Measurements from ENCODE around the gene GUCA1A.
"Not testable (repeated sequence)": the region's sequence is repeated elsewhere in the genome, so short reads cannot be mapped to it uniquely, and the experiment has no call there.

The GUCA1A gene

DNA sequence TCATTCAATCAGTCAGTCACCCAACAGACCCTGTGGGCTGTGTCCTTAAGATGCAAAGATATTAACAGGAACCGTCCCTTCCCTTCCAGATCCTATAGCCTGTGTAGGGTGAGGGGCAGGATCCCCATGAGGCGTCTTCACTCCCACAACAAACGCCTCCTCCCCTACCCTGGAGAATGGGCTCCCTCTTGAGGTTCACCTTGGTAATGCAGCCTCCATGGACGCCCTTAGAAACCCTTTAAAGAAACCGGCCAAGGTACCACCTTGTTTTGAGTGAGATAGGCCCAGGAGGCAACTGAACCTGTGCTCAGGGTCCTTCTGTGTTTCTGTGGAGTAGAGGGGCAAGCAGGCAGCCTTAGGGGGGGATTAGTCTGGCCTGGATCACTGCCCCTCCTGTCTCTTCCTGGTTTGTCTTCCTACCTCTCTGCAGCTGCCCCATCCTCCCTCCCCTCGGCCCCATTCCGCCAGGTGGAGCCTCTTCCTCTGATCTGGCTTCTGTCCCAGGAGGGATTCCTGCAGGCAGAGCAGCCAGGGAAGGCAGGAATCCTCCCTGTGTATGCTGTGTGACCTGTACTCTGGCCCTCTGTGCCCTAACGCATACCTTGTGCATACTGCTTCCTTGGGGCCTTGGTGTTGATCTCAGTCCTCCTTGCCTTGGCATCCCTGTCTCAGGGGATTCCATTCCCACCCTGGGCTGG is 6.6 kb upstream of the GUCA1A start:
- Histone ChIP-seq H3K4me1 (ENCODE audit: control insufficient read depth, insufficient read depth, low read length) (no peaks in the 10 kb centered on the region), H3K9ac (ENCODE audit: low read length) (no peak overlapping the region), H3K27me3 (ENCODE audit: control insufficient read depth, insufficient read depth, low read length) (no peaks in the 10 kb centered on the region), H3K36me3 (ENCODE audit: control insufficient read depth, insufficient read depth, low read length) (no peaks in the 10 kb centered on the region), H3K27ac (ENCODE audit: low read depth, low read length) (no peak overlapping the region), H3K4me3 (ENCODE audit: low read length) (no peak overlapping the region)

DNA sequence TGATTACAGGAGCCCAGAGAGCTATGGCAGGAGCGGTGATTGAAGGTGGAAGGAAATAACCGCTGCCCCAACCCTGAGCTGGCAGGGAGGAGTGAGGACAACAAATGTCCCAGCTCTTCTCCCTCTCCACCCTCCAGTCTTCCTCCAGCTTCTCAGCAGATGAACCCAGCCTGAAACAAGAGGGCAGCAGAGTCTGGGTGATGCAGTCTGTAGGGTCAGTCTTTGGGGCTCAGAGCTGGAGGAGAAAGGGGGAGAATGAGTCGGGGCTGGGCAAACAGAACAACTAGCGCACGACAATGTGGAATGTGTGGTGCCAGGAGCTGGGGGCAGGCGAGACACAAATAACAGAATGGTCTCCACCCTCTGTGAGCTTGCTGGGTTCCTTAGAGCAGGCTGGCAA is 4.5 kb upstream of the GUCA1A start:
- Histone ChIP-seq H3K27me3 (ENCODE audit: control insufficient read depth, insufficient read depth, low read length) (no peaks in the 10 kb centered on the region), H3K27ac (ENCODE audit: low read depth, low read length) (no peak overlapping the region), H3K36me3 (ENCODE audit: control insufficient read depth, insufficient read depth, low read length) (no peaks in the 10 kb centered on the region), H3K9ac (ENCODE audit: low read length) (no peak overlapping the region), H3K4me3 (ENCODE audit: low read length) (no peak overlapping the region), H3K4me1 (ENCODE audit: control insufficient read depth, insufficient read depth, low read length) (no peaks in the 10 kb centered on the region)

DNA sequence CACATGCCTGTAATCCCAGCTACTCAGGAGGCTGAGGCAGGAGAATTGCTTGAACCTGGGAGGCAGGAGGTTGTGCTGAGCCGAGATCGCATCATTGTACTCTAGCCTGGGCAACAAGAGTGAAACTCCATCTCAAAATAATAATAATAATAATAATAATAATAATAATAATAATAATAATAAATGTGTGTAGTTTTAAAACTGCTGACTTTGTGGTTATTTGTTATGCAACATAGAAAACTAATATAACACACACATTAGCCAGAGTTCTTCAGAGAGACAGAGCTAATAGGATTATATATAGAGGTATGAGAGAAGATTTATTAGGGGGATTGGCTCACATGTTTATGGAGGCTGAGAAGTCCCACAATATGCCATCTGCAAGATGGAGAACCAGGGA is 3.4 kb upstream of the GUCA1A start:
- not testable (repeated sequence) for H3K27me3 ChIP-seq (ENCODE audit: control insufficient read depth, insufficient read depth, low read length)

DNA sequence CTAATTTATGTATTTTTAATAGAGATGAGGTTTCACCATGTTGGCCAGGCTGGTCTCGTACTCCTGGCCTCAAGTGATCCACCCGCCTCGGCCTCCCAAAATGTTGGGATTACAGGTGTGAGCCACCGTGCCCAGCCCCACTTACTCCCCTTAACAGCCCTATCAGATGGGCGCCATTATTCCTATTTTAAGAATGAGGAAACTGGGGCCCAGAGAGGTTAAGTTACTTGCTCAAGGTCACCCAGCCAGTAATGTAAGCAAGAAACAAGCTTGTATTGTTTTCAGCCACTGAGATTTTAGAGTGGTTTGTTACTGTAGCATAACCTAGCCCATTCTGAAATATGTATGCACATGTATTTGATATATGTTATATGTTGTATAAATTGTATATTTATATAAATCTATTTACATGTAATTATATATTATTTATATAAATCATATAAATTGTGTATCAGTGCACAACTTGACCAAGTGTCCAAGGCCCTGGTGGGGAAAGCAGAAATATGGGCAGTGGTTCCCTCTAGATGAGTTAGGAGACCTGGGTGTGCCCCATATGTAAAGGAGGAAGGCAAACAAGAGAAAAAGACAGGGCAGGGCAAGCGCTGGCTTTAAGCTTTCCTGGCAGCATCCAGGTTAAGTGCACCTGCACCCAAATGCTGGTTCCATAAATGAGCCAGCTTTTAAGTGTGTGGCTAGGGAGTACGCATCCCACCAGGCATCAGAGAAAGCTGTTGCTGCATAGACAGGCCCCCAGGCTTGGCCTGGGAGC is 1.2 kb upstream of the GUCA1A start:
- H3K36me3 ChIP-seq (ENCODE audit: control insufficient read depth, insufficient read depth, low read length), result no peaks in the 10 kb centered on the region
- H3K4me1 ChIP-seq (ENCODE audit: control insufficient read depth, insufficient read depth, low read length), result no peaks in the 10 kb centered on the region

More for the DNA sequence above, 3.4 kb upstream of the GUCA1A start:
- H3K27ac ChIP-seq (ENCODE audit: low read depth, low read length); H3K4me3 ChIP-seq (ENCODE audit: low read length); H3K36me3 ChIP-seq (ENCODE audit: control insufficient read depth, insufficient read depth, low read length); H3K9ac ChIP-seq (ENCODE audit: low read length); H3K4me1 ChIP-seq (ENCODE audit: control insufficient read depth, insufficient read depth, low read length): not testable (repeated sequence)

DNA sequence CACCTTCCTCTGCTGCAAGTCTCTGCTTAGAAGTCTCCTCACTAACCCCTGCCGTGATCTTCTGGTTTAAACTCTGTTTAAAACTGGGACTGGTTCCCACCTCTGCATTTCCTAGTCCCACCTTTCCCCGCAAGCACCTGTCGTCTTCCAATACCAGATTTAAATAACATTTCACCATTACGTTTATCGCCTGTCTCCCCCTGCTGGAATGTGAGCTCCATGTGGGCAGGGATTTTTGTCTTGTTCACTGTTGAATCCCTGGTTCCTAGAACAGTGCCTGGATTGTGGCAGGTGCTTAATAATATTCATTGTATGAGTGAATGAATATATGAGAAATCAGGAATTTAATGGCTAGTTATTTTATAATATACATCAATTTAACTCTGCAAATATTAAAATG is 2.7 kb downstream of the GUCA1A start:
- Histone ChIP-seq H3K4me1 (ENCODE audit: control insufficient read depth, insufficient read depth, low read length) (no peaks in the 10 kb centered on the region), H3K9ac (ENCODE audit: low read length) (no peak overlapping the region), H3K27ac (ENCODE audit: low read depth, low read length) (no peak overlapping the region), H3K27me3 (ENCODE audit: control insufficient read depth, insufficient read depth, low read length) (peaks cover 5% of the 10 kb centered on the region), H3K36me3 (ENCODE audit: control insufficient read depth, insufficient read depth, low read length) (no peaks in the 10 kb centered on the region), H3K4me3 (ENCODE audit: low read length) (no peak overlapping the region)

More for the DNA sequence above, 1.2 kb upstream of the GUCA1A start:
- no peak overlapping the region for H3K27ac ChIP-seq (ENCODE audit: low read depth, low read length)
- no peak overlapping the region for H3K4me3 ChIP-seq (ENCODE audit: low read length)
- no peaks in the 10 kb centered on the region for H3K27me3 ChIP-seq (ENCODE audit: control insufficient read depth, insufficient read depth, low read length)
- H3K9ac ChIP-seq (ENCODE audit: low read length), result no peak overlapping the region

DNA sequence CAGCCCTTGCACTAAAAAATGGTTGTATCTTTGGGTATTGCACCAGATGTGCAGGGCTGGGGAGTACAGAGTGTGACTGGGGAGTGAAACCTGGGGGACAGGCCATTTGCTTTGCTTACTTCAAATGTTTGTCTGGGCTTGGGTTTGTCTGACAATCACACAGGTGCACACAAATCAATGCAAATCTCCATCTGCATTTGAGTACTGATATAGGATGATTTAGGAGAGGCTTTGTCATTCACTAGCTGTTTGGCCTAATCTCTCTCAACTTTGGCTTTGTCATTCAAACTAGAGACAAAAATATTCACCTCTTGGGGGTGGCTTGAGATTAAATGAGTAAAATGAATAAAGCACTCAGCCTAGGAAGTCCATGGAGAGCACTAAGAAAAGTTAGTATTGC is 3.8 kb downstream of the GUCA1A start:
- Histone ChIP-seq H3K27me3 (ENCODE audit: control insufficient read depth, insufficient read depth, low read length) (peaks cover 5% of the 10 kb centered on the region), H3K4me1 (ENCODE audit: control insufficient read depth, insufficient read depth, low read length) (no peaks in the 10 kb centered on the region), H3K4me3 (ENCODE audit: low read length) (no peak overlapping the region), H3K27ac (ENCODE audit: low read depth, low read length) (no peak overlapping the region), H3K9ac (ENCODE audit: low read length) (no peak overlapping the region), H3K36me3 (ENCODE audit: control insufficient read depth, insufficient read depth, low read length) (no peaks in the 10 kb centered on the region)

DNA sequence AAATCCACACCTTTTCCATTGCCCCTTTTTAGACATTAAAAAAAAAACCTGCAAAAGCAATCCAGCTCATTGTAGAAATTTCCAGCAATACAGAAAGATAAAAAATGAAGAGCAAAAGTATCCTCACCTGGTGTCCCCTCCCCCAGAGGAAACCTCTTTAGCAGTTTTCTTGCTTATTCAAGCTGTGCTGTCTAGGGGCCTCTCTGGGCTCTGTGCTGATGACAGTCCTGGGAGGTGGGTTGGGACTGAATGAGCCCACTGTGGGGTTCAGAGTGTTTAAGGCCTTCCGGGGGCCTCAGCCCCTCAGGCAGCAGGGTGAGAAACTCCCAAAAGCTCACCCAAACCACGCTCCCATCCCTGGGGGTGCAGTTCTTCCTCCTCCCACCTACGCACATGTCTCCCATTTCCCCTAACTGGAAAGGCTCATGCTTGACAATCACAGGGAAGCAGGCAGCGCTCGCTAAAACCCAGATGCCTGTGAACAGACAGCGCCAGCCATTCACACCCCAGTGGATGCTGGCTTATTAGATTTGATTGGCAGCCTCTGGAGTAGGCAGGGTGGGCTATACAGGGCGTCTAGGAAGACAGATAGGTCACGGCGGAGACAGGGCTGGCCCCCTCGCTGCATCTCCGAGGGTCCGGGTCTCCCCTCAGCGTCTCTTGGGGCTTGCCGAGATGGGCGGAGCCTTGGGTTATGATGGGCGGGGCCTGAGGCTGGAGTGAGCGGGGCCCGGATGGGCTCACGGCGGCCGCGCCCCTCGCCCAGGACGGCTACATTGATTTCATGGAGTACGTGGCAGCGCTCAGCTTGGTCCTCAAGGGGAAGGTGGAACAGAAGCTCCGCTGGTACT is 4.6 kb downstream of the GUCA1A start:
- Histone ChIP-seq H3K4me3 (ENCODE audit: low read length) (no peak overlapping the region), H3K9ac (ENCODE audit: low read length) (no peak overlapping the region), H3K27me3 (ENCODE audit: control insufficient read depth, insufficient read depth, low read length) (peaks cover 5% of the 10 kb centered on the region), H3K4me1 (ENCODE audit: control insufficient read depth, insufficient read depth, low read length) (no peaks in the 10 kb centered on the region), H3K27ac (ENCODE audit: low read depth, low read length) (no peak overlapping the region), H3K36me3 (ENCODE audit: control insufficient read depth, insufficient read depth, low read length) (no peaks in the 10 kb centered on the region)

DNA sequence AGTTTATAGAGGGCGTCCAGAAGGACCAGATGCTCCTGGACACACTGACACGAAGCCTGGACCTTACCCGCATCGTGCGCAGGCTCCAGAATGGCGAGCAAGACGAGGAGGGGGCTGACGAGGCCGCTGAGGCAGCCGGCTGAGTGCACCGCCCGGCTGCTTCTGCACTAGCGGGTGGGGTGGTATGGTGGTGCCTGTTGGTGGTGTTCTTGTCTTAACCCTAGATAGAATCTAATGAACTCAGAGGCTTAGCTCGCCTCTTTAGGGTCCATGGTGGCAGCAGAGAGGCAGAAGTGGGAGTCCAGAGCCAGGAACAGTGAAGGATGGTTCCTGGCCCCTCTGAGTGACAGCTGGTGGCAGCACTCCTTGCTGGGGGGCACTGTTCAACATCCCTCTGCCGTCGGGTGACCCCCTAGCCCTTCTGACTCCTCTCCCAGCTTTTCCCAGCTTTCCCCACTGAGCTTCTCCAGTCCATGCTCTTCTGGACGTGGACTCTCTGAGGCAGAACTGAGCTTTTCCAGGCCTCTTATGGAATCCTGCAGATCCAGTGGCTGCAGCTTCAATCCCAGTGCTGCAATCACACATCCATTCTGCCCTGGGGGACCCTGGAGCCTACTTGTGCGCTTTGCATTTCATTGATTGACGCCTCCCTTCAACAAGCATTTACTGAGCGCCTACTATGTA is 6.2 kb downstream of the GUCA1A start:
- H3K27ac ChIP-seq (ENCODE audit: low read depth, low read length), result no peak overlapping the region
- H3K9ac ChIP-seq (ENCODE audit: low read length), result no peak overlapping the region
- no peak overlapping the region for H3K4me3 ChIP-seq (ENCODE audit: low read length)
- H3K27me3 ChIP-seq (ENCODE audit: control insufficient read depth, insufficient read depth, low read length), result peaks cover 5% of the 10 kb centered on the region
- no peaks in the 10 kb centered on the region for H3K4me1 ChIP-seq (ENCODE audit: control insufficient read depth, insufficient read depth, low read length)
- H3K36me3 ChIP-seq (ENCODE audit: control insufficient read depth, insufficient read depth, low read length), result no peaks in the 10 kb centered on the region

DNA sequence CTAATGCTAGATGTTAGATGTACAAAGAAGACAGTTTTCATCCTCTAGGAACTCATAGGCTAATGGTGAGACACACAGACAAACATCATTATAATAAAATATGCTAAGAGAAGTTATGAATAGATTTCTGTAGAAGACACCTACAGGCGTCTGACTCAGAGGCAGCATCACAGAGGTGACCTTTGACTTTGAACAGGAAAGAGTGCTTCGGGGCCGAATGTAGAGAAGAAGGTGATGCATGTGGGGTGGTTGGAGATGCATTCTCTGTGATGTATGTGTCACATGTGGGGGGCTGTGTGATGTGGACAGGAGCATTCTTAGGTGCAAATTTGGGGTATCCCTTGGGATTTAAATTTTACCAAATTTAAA is 6.8 kb downstream of the GUCA1A start:
- H3K9ac ChIP-seq (ENCODE audit: low read length), result no peak overlapping the region
- H3K27me3 ChIP-seq (ENCODE audit: control insufficient read depth, insufficient read depth, low read length), result peaks cover 5% of the 10 kb centered on the region
- H3K36me3 ChIP-seq (ENCODE audit: control insufficient read depth, insufficient read depth, low read length), result no peaks in the 10 kb centered on the region

DNA sequence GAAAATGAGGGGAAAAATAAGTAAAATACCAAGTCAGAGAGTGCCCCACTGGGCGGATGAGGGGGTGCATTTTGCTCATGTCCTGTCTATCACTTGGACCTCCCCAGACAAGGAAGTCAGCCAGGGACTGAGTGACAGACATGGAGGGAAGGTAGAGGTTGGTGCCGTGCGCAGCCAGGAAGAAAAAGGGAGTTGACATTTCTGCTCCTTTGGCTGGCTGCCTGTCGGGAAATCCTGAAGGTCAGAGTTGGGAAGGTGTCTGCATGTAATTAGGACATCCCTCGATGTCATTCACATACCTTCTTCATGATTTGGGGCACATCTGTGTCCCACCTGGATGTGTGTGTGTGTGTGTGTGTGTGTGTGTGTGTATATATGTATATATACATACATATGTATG is 8.9 kb downstream of the GUCA1A start:
- H3K27me3 ChIP-seq (ENCODE audit: control insufficient read depth, insufficient read depth, low read length), result peaks cover 5% of the 10 kb centered on the region
- no peaks in the 10 kb centered on the region for H3K36me3 ChIP-seq (ENCODE audit: control insufficient read depth, insufficient read depth, low read length)
- H3K27ac ChIP-seq (ENCODE audit: low read depth, low read length), result no peak overlapping the region
- no peak overlapping the region for H3K9ac ChIP-seq (ENCODE audit: low read length)
- H3K4me3 ChIP-seq (ENCODE audit: low read length), result no peak overlapping the region
- H3K4me1 ChIP-seq (ENCODE audit: control insufficient read depth, insufficient read depth, low read length), result no peaks in the 10 kb centered on the region

More for the DNA sequence above, 6.8 kb downstream of the GUCA1A start:
- H3K4me1 ChIP-seq (ENCODE audit: control insufficient read depth, insufficient read depth, low read length), result no peaks in the 10 kb centered on the region
- H3K27ac ChIP-seq (ENCODE audit: low read depth, low read length), result no peak overlapping the region
- no peak overlapping the region for H3K4me3 ChIP-seq (ENCODE audit: low read length)

DNA sequence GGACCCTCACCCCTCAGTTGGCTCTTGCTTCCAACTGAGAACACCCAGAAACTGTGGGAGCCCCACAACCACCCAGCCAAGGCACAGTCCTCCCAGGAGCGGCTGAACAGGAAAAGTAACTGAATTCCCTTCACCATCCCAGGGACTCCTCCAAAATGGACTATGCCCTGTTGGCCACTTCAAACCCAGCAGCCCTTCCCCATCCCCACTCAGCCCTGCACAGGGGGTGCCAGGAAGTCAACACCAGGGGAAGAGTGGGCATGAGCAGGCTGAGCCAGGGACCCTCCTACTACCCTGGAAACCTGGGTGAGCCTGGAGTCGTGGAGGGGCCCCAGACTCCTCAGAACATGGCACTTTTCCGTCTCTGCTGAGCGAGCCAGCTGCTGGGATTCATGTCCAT is 11.3 kb downstream of the GUCA1A start:
- Histone ChIP-seq H3K27ac (ENCODE audit: low read depth, low read length) (no peak overlapping the region), H3K4me1 (ENCODE audit: control insufficient read depth, insufficient read depth, low read length) (no peaks in the 10 kb centered on the region), H3K4me3 (ENCODE audit: low read length) (no peak overlapping the region), H3K27me3 (ENCODE audit: control insufficient read depth, insufficient read depth, low read length) (no peaks in the 10 kb centered on the region), H3K36me3 (ENCODE audit: control insufficient read depth, insufficient read depth, low read length) (no peaks in the 10 kb centered on the region), H3K9ac (ENCODE audit: low read length) (no peak overlapping the region)

DNA sequence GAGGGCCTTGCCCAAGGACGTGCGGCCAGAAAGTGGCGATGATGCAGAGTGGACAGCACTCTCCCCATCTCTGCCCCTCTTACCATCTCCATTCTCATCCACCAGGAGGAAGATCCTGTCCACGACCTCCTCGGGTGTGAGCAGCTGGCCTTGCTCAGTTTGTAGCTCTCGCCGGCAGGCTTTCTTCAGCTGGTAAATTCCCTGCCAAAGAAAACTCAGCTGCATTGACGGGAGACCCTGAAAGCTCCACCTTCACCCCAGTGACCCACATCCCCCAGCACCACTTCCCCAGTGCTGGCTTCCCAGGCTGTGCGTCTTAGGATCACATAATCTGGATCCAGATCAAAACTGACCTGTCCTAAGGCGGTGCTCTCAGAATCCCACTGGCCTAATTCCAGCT is 12.4 kb downstream of the GUCA1A start:
- Histone ChIP-seq H3K4me3 (ENCODE audit: low read length) (no peak overlapping the region), H3K9ac (ENCODE audit: low read length) (no peak overlapping the region), H3K36me3 (ENCODE audit: control insufficient read depth, insufficient read depth, low read length) (no peaks in the 10 kb centered on the region), H3K27ac (ENCODE audit: low read depth, low read length) (no peak overlapping the region), H3K27me3 (ENCODE audit: control insufficient read depth, insufficient read depth, low read length) (no peaks in the 10 kb centered on the region), H3K4me1 (ENCODE audit: control insufficient read depth, insufficient read depth, low read length) (no peaks in the 10 kb centered on the region)

Data from rectal smooth muscle tissue (tissue), 1 donor.